Ascending aorta (tissue), 2 donors: ENCODE results near the gene ZNF511. TPM values are rescaled to one million over a fixed set of nuclear protein-coding genes. Genes with fewer than 3 reads are reported as not detected.

ENCODE experiments used
- DNase-seq, 2 donors: peaks; one replicate each; pipeline ENCODE4 v3.0.0-alpha.2; 2019; ENCODE audit warnings: low spot score in 2 of 2
- H3K27ac ChIP-seq, 2 donors: fragments of 200-600 bp; sonication (generic); one replicate each; pipeline ENCODE4 v1.5.1; 2016 to 2017; ENCODE audit warnings: mild to moderate bottlenecking in 1 of 2
- H3K27me3 ChIP-seq: fragments of 200-600 bp; sonication (generic); one replicate; pipeline ENCODE4 v1.5.1; 2017
- H3K36me3 ChIP-seq, 2 donors: fragments of 200-600 bp; sonication (generic); one replicate each; pipeline ENCODE4 v1.5.1; 2016
- H3K4me1 ChIP-seq, 2 donors: fragments of 200-600 bp; sonication (generic); one replicate each; pipeline ENCODE4 v1.5.1; 2016 to 2017; ENCODE audit warnings: mild to moderate bottlenecking in 1 of 2
- H3K4me3 ChIP-seq, 2 donors: fragments of 200-600 bp; sonication (generic); one replicate each; pipeline ENCODE4 v1.5.1; 2016 to 2017; ENCODE audit warnings: mild to moderate bottlenecking in 1 of 2
- H3K9me3 ChIP-seq, 2 donors: fragments of 200-600 bp; sonication (generic); one replicate each; pipeline ENCODE4 v1.5.1; 2016
- intact Hi-C: fragments of 100-400 bp; cut with DNase I; formaldehyde crosslinking; loops from one replicate; pipeline ENCODE4 v1.15.1; 2023
- total RNA-seq: library from RNA; depleted of rRNA; stranded (reverse); fragments of >200 nt; gene quantifications from one replicate; pipeline ENCODE4 v1.1.0, GENCODE V29; 2016
- TF ChIP-seq, protein P1 (sequence below), 3 experiments: fragments of 200-600 bp in 2 of 3; fragments of 450-650 bp in 1 of 3; sonication (generic) in 2 of 3; IDR thresholded peaks; one replicate each; pipeline ENCODE4 v1.5.1; 2016 to 2019; ENCODE audit warnings: antibody characterized with exemption in 3 of 3, mild to moderate bottlenecking in 1 of 3, moderate library complexity in 1 of 3

ZNF511 gene, protein sequence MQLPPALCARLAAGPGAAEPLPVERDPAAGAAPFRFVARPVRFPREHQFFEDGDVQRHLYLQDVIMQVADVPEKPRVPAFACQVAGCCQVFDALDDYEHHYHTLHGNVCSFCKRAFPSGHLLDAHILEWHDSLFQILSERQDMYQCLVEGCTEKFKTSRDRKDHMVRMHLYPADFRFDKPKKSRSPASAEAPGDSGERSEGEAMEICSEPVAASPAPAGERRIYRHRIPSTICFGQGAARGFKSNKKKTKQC
- 51.8 TPM for total RNA-seq

DNA sequence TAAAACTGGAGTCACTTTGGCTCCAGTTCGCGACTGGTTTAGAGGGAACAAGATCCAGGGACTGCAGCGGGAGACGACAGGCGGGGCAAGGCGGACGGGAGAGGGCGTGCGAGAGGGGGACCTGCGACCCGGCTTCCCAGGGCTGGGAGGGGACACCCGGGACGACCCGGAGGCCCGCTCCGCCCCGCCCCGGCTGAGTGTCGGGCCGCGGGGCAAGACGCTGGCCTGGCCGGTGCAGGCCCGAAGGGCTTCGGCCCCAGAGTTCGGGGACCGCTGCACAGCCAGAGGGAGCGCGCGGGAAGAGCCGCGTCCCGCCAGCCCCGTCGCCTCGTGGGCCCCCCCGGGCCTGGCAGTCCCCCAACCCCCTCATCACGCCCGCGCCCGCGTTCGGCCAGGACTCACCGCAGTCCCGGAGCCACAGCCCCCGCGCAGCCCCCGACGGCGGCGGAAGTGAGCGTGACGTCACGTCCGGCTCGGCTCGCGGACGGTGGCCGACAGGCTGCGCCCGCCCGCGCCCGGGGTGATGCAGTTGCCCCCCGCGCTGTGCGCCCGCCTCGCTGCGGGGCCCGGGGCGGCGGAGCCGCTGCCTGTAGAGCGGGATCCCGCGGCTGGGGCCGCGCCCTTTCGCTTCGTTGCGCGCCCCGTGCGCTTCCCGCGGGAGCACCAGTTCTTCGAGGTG lies at the start of gene ZNF511, which contains the start of gene TUBGCP2:
Gene ZNF511 (plus strand): TSS at position 494 of the 679 bp plus-strand sequence. CDS start 30 bp downstream, at position 524.
Gene TUBGCP2 (minus strand): TSS at position 452 of the 679 bp plus-strand sequence. CDS start 5,931 bp downstream, outside the sequence.
- TF ChIP-seq, protein P1, sequence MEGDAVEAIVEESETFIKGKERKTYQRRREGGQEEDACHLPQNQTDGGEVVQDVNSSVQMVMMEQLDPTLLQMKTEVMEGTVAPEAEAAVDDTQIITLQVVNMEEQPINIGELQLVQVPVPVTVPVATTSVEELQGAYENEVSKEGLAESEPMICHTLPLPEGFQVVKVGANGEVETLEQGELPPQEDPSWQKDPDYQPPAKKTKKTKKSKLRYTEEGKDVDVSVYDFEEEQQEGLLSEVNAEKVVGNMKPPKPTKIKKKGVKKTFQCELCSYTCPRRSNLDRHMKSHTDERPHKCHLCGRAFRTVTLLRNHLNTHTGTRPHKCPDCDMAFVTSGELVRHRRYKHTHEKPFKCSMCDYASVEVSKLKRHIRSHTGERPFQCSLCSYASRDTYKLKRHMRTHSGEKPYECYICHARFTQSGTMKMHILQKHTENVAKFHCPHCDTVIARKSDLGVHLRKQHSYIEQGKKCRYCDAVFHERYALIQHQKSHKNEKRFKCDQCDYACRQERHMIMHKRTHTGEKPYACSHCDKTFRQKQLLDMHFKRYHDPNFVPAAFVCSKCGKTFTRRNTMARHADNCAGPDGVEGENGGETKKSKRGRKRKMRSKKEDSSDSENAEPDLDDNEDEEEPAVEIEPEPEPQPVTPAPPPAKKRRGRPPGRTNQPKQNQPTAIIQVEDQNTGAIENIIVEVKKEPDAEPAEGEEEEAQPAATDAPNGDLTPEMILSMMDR (IDR thresholded peaks at IDR 0.05), result peak in 1 of 3 experiments; percentile 5
- Histone ChIP-seq H3K27ac (peak within 1 kb of the TSS; percentile 87 to 91), H3K36me3 (peaks cover 19 to 22% of the 10 kb centered on the region in 2 donors), H3K9me3 (no peaks in the 10 kb centered on the region), H3K4me1 (peaks cover 2 to 25% of the 10 kb centered on the region in 2 donors), H3K27me3 (no peaks in the 10 kb centered on the region), H3K4me3 (peak within 1 kb of the TSS; percentile 92 to 93)
- intact Hi-C loops, result loop anchor here (1.0 to 5.0 kb wide), 6 partner anchors 20 to 1001 kb away; partner anchors contain the start of genes ECHS1, LRRC27, MTG1 and STK32C
- DNase-seq, result peak in 1 of 2 donors; percentile 94

DNA sequence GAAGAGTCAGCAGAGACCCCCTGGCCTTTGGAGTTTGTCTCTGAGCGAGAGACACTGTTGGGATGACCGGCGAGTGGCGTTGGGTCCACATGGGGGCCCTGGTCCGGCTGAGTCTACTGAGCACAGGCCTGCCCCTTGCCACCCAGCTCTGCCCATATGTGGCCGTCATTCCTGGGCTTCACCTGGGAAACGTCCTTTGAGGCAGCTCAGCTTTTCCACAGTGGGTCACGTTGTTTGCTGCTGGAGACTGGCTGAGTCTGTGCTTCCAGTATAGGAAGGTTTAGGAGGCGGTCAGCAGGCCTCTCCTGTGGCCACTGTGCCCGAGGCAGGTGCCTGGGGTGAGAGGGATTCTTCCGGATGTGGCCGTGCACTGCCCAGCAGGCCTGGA lies 49.1 kb upstream of the ZNF511 start:
- Histone ChIP-seq H3K27me3 (no peaks in the 10 kb centered on the region), H3K4me3 (no peak overlapping the region), H3K4me1 (peaks cover 14 to 18% of the 10 kb centered on the region in 2 donors), H3K9me3 (no peaks in the 10 kb centered on the region), H3K27ac (peak overlapping the region; percentile 56 to 64), H3K36me3 (no peaks in the 10 kb centered on the region)
- no peak for DNase-seq
- TF ChIP-seq, protein P1 (IDR thresholded peaks at IDR 0.05), result no peak
- intact Hi-C loops, result no loop called here

DNA sequence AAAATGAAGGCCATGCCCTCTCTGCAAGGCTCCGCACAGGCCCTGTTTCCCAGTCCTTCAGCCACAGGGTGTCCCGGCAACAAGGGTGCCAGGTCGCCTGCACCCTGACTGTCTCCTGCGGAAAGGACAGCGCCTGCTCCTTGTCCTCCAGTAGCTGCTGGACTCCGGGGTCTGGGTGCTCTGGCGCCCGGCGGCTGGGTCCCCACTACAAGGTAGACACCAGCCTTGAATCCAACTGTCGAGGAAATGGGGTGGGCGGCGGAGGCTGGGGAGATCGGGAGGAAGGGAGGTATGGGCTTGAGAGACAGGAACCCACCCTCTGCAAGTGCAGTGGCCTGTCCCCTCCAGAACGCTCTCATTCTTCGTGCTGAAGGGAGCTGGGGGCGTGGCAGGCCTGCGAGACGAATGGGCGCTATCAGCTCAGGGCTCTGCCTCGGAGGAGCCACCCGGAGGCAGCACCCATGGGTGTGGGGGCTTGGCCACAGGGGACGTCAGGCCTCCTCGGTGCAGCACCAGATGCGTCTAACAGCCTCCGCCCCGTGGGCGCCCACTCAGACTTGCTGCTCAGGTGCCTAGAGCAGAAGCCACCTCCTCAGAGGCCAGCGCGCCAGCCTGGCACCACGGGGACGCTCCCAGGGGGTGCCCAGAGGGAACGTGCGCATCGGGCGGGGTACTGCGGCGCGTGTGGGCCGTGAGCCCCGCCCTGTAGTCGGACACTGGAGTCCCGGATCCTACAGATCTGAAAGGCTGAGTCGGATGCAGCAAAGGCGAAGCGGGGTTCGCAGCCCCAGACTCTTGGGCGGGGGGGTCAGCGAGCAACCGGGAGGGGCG lies 47.6 kb upstream of the ZNF511 start:
- TF ChIP-seq, protein P1 (IDR thresholded peaks at IDR 0.05), result no peak
- DNase-seq, result peak in 1 of 2 donors; percentile 79
- Histone ChIP-seq H3K36me3 (no peaks in the 10 kb centered on the region), H3K9me3 (no peaks in the 10 kb centered on the region), H3K4me3 (peak overlapping the region; percentile 75 to 89), H3K4me1 (peaks cover 14 to 18% of the 10 kb centered on the region in 2 donors), H3K27ac (peak overlapping the region; percentile 80 to 85), H3K27me3 (no peaks in the 10 kb centered on the region)
- intact Hi-C loops, result loop anchor here (5.0 kb wide), 2 partner anchors 116 to 131 kb away; partner anchors contain the start of genes MTG1 and PAOX

DNA sequence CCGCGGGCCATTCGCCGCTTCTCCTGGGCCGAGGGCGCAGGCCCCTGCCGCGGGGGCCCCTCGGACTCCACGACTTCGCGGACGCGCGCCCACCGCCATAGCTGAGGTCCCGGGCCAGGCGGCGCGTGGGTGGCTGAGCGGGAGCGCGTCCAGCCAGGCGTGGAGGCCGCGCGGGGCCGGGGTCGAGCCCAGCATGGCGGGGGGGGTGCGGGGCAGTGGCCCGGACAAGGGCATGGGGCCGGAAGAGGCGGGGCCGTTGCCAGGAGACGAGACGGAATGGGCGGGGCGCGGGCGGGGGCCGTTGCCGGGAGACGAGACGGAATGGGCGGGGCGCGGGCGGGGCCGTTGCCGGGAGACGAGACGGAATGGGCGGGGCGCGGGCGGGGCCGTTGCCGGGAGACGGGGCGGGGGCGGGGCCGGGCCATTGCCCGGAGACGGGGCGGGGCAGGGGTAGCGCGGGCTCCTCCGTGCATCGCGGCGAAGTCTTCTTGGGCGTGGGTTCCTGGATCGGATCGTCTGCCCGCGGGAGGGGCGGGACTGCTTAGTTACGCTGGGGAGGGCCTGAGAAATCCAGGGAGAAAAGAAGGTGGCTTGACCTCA lies 46.9 kb upstream of the ZNF511 start:
- no peaks in the 10 kb centered on the region for H3K27me3 ChIP-seq
- H3K9me3 ChIP-seq, result no peaks in the 10 kb centered on the region
- TF ChIP-seq, protein P1 (IDR thresholded peaks at IDR 0.05), result no peak
- intact Hi-C loops, result loop anchor here (1.0 to 5.0 kb wide), 3 partner anchors 47 to 130 kb away; partner anchors contain the start of genes MTG1 and PAOX
- H3K4me1 ChIP-seq, result peaks cover 14 to 18% of the 10 kb centered on the region in 2 donors
- peak overlapping the region; percentile 75 to 89 for H3K4me3 ChIP-seq
- DNase-seq, result peak in 1 of 2 donors; percentile 90
- no peaks in the 10 kb centered on the region for H3K36me3 ChIP-seq
- H3K27ac ChIP-seq, result peak overlapping the region; percentile 80 to 85

DNA sequence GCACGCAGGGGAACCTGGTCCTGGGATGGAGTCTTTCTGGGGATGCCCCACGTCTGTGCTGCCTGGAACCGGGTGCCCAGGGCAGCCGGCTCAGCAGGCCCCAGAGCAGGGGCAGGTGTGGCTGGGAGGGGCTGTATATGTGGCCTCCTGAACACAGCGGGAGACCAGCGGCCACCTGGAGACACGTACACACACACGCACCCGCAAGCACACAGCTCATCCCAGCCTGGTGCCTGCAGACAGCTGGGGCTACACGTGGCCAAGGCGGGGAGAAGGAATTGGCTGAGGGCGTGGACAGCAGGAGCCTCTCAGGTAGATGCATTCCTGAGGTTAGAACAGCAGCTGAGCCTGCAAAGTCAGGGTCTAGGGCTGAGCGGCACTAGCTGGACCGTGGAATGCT lies 46.0 kb upstream of the ZNF511 start:
- TF ChIP-seq, protein P1 (IDR thresholded peaks at IDR 0.05), result no peak
- Histone ChIP-seq H3K27ac (no peak overlapping the region), H3K4me3 (peak overlapping the region in 1 of 2 donors; percentile 89), H3K4me1 (peaks cover 12 to 18% of the 10 kb centered on the region in 2 donors), H3K27me3 (no peaks in the 10 kb centered on the region), H3K36me3 (no peaks in the 10 kb centered on the region), H3K9me3 (no peaks in the 10 kb centered on the region)
- DNase-seq, result no peak
- intact Hi-C loops, result loop anchor here (1.0 to 5.0 kb wide), 3 partner anchors 47 to 130 kb away; partner anchors contain the start of genes MTG1 and PAOX
